ENCODE data around the gene EDIL3. TPM values are rescaled to one million over a fixed set of nuclear protein-coding genes. Genes with fewer than 3 reads are reported as not detected.

The EDIL3 gene
- total RNA-seq, 1 experiment from 2014 or later: 17.6 TPM

DNA sequence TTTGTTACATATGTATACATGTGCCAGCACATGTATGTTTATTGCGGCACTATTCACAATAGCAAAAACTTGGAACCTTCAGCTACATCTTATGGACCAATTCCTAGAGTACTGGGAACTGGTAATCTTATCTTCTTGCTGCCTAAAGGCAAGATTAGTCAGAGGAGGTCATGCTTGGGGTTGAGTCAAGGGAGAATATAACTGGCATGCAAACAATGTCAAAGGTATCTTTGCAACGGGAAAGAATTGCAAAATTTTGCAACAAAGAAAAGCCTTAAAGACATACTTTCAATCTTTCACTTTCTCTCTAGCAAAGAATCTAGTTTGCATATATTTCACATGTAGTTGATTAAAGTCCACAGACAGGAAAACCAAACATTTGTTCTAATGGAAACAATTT is 145.2 kb downstream of the EDIL3 start:
- TF ChIP-seq POLR2AphosphoS5 (IDR thresholded peaks at IDR 0.05; ENCODE audit: low read depth, low read length) (no peak), REST (IDR thresholded peaks at IDR 0.05; ENCODE audit: insufficient read depth in 1 of 2, low read depth in 2 of 2, low read length in 1 of 2) (no peak), TCF7L2 (IDR thresholded peaks at IDR 0.05; ENCODE audit: low read depth, low read length) (no peak), SIN3A (IDR thresholded peaks at IDR 0.05; ENCODE audit: borderline replicate concordance, insufficient read depth, low read depth, low read length) (no peak)
- TF ChIP-seq, protein P1, sequence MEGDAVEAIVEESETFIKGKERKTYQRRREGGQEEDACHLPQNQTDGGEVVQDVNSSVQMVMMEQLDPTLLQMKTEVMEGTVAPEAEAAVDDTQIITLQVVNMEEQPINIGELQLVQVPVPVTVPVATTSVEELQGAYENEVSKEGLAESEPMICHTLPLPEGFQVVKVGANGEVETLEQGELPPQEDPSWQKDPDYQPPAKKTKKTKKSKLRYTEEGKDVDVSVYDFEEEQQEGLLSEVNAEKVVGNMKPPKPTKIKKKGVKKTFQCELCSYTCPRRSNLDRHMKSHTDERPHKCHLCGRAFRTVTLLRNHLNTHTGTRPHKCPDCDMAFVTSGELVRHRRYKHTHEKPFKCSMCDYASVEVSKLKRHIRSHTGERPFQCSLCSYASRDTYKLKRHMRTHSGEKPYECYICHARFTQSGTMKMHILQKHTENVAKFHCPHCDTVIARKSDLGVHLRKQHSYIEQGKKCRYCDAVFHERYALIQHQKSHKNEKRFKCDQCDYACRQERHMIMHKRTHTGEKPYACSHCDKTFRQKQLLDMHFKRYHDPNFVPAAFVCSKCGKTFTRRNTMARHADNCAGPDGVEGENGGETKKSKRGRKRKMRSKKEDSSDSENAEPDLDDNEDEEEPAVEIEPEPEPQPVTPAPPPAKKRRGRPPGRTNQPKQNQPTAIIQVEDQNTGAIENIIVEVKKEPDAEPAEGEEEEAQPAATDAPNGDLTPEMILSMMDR (IDR thresholded peaks at IDR 0.05): no peak
- ChIA-PET CTCF (no interaction called here), POLR2A (no interaction called here)
- DNase-seq (ENCODE audit: low read depth, low spot score) (no peak), ATAC-seq (no peak)
- no TSS peak for BruUV-seq (replicated peaks)
- in situ Hi-C loops (cut with HindIII; ENCODE audit: low pct_unique_long_range_greater_than_20kb, low sequenced_read_pairs): no loop called here
- intact Hi-C loops (cut with micrococcal nuclease; ENCODE audit: unreplicated experiment): no loop called here
- Histone ChIP-seq H3K4me3 (ENCODE audit: low read depth in 2 of 2, low read length in 2 of 2) (no peak overlapping the region), H3K9me3 (ENCODE audit: control insufficient read depth, insufficient read depth, low read depth, low read length) (no peaks in the 10 kb centered on the region), H3K36me3 (ENCODE audit: control insufficient read depth, insufficient read depth, low read length) (no peaks in the 10 kb centered on the region), H3K27me3 (ENCODE audit: control insufficient read depth, insufficient read depth, low read length) (no peaks in the 10 kb centered on the region), H3K4me1 (ENCODE audit: control insufficient read depth, insufficient read depth, low read length) (no peaks in the 10 kb centered on the region), H3K27ac (ENCODE audit: low read length) (no peak overlapping the region)

GRCh38 chr5:84237126-84237525 is 147.6 kb downstream of the EDIL3 start:
- ChIA-PET CTCF (no interaction called here), POLR2A (no interaction called here)
- no peaks in the 10 kb centered on the region for H3K27me3 ChIP-seq (ENCODE audit: control insufficient read depth, insufficient read depth, low read length)
- DNase-seq (ENCODE audit: low read depth, low spot score): no peak
- H3K4me3 ChIP-seq (ENCODE audit: low read depth in 2 of 2, low read length in 2 of 2): no peak overlapping the region
- no peak for TF ChIP-seq POLR2AphosphoS5 (IDR thresholded peaks at IDR 0.05; ENCODE audit: low read depth, low read length)
- no peak for TF ChIP-seq REST (IDR thresholded peaks at IDR 0.05; ENCODE audit: insufficient read depth in 1 of 2, low read depth in 2 of 2, low read length in 1 of 2)
- TF ChIP-seq SIN3A (IDR thresholded peaks at IDR 0.05; ENCODE audit: borderline replicate concordance, insufficient read depth, low read depth, low read length): no peak
- no peak for TF ChIP-seq TCF7L2 (IDR thresholded peaks at IDR 0.05; ENCODE audit: low read depth, low read length)
- TF ChIP-seq, protein P1 (IDR thresholded peaks at IDR 0.05): no peak
- in situ Hi-C loops (cut with HindIII; ENCODE audit: low pct_unique_long_range_greater_than_20kb, low sequenced_read_pairs): no loop called here
- no peak overlapping the region for H3K27ac ChIP-seq (ENCODE audit: low read length)
- intact Hi-C loops (cut with micrococcal nuclease; ENCODE audit: unreplicated experiment): no loop called here
- H3K9me3 ChIP-seq (ENCODE audit: control insufficient read depth, insufficient read depth, low read depth, low read length): no peaks in the 10 kb centered on the region
- no peaks in the 10 kb centered on the region for H3K36me3 ChIP-seq (ENCODE audit: control insufficient read depth, insufficient read depth, low read length)
- no TSS peak for BruUV-seq (replicated peaks)
- no peaks in the 10 kb centered on the region for H3K4me1 ChIP-seq (ENCODE audit: control insufficient read depth, insufficient read depth, low read length)
- ATAC-seq: no peak
